GM21390 (cell line): ENCODE results near the gene CSE1L.
"Not testable (repeated sequence)": the region's sequence is repeated elsewhere in the genome, so short reads cannot be mapped to it uniquely, and the experiment has no call there.

ENCODE experiments used
- ATAC-seq: cut with Tn5 transposase; IDR thresholded peaks from one replicate; pipeline ENCODE4 v1.9.1; 2021; ENCODE audit not compliant: unreplicated experiment

The CSE1L gene, protein sequence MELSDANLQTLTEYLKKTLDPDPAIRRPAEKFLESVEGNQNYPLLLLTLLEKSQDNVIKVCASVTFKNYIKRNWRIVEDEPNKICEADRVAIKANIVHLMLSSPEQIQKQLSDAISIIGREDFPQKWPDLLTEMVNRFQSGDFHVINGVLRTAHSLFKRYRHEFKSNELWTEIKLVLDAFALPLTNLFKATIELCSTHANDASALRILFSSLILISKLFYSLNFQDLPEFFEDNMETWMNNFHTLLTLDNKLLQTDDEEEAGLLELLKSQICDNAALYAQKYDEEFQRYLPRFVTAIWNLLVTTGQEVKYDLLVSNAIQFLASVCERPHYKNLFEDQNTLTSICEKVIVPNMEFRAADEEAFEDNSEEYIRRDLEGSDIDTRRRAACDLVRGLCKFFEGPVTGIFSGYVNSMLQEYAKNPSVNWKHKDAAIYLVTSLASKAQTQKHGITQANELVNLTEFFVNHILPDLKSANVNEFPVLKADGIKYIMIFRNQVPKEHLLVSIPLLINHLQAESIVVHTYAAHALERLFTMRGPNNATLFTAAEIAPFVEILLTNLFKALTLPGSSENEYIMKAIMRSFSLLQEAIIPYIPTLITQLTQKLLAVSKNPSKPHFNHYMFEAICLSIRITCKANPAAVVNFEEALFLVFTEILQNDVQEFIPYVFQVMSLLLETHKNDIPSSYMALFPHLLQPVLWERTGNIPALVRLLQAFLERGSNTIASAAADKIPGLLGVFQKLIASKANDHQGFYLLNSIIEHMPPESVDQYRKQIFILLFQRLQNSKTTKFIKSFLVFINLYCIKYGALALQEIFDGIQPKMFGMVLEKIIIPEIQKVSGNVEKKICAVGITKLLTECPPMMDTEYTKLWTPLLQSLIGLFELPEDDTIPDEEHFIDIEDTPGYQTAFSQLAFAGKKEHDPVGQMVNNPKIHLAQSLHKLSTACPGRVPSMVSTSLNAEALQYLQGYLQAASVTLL

DNA sequence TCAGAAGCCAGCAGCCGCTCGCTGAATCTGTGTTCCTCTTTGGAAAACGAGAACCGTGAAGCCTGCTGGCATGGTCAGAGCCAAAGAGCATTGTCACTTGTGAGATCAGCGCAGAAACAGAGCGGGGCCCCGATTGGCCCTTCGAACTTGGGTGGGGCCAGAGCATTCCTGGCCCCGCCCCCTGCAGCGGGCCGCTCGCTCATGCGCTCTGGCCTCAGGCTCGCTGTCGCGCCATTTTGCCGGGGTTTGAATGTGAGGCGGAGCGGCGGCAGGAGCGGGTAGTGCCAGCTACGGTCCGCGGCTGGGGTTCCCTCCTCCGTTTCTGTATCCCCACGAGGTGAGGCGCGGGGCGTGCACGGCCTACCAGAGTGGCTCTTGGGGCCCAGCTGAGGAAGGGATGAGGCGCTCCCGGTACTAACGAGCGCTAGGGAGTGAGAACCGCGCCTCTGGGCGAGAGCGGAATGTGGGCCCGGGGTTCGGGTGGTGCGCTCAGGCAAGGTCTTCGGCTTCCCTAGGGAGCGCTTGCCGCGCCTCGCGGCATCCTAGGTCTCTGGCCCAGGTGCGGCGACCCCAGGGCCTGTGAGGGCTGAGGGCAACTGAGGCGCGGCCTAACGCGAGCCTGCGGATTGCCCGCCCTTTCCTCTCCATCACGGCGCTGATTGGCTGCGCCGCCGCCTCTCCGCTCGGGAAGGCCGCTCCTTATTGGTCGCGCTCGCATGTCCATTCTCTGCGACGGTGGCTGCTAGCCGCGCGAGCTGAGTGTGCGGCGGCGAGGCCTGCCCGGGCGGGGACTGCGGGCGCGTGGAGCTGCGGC, at the start of gene CSE1L:
TSS of gene CSE1L (plus strand) at position 226 of the 814 bp plus-strand sequence. CDS start 12,152 bp downstream, outside the sequence.
- ATAC-seq = peak; percentile 83

DNA sequence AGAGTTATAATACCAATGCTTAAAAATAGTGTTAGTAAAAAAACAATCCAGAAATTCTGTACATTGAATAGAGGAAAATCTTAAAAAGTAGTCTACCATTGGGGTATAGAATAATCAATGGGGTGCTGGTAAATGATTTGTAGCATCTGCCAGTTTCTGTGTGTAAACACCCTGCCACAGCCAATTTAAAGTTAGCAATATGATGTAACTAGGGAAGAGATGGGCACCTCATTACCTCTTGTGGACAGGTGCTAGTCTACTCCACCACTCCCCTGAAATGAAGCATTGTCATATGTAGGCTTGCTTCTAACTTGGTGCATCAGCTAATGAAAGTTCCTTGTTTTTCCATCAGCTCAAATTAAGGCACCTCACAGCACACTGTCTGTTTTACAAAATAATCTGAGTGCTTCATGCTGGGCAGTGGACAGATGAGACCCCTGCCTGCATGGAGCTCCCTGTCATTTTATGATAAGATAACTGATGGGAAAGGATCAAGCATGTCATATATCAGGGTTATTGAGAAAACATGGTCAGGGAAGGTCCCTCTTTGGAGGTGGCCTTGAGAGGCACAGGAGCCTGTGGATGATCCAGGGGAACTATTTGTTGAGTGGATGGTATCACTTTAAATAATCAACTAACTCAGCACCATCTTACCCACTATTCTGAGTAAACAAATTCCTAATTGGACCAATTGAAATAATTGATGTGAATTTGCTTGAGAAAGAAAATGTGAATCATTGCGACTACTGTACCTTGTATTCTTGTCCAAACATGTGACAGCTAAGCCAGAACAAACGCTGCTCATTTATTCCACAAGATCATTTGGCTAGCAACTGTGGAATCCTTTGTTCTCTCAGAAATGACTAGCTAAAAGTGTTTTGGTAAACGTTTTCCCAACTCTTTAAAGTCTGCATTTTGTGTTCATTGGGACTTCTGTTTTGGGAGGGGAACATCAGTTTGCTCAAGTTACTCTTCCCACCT, 45.9 kb upstream of the CSE1L start:
- no peak for ATAC-seq

DNA sequence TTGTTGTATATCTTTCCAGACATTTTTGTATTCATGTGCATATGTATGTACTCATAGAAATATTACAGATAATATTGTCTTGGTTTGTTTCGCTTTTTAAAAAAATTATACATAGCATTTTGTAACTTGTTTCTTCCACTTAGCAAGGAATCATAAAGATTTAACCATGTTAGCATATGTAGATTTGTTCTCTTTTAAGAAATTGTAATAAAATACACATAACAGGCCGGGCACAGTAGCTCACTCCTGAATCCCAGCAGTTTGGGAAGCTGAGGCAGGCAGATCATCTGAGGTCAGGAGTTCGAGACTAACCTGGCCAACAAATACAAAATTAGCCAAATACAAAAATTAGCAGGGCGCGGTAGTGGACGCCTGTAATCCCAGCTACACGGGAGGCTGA, 44.4 kb upstream of the CSE1L start:
- no peak for ATAC-seq

GRCh38 chr20:49006446-49006980, 39.6 kb upstream of the CSE1L start:
- no peak for ATAC-seq

DNA sequence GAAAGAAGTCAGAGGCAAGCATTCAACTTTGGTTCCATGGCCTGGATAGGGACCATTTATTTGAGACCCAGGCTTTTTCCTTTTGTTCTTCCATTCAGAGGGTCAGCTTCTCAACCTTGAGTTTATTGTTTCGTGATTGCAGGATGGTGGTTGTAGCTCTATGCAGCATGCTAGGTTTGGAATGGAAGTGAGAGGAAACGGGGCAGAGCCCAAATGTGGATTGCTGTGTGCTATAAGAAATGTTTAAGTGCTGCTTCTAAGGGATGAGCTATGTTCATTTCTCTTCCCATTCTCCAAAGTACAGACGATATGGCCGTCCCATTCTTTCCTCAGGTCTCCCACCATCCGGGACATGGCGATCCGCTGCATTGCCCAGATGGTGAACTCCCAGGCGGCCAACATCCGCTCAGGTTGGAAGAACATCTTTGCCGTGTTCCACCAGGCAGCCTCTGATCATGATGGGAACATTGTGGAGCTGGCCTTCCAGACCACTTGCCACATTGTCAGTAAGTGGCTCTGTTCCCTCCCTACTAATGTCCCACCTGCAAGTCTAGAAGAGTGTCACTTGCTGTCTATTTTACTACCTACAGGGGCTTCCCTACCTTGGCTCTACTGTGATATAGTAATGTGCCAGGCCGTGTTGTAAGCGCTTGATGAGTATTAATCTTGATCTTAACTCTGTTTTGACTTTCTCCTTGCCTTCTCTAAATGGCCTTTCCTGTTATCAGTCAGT, 36.0 kb upstream of the CSE1L start:
- ATAC-seq = no peak

DNA sequence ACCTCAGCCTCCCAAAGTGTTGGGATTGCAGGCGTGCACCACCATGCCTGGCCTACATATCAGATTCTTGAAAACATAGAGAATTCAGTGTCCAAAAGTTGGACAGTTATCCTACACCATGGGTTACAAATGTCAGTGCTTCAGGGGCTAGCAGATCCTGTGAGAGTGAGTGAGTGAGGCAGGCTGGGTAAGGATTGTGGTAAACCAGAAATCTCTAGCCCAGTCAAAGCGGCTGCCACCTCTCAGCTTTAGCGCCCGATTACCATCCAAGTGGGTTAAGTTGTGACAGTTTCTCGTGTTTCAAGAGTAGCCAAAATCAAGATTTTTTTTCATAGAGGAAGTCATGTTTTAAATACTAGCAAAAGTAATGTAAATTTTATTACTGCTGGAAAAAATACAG, 21.9 kb upstream of the CSE1L start:
- no peak for ATAC-seq

DNA sequence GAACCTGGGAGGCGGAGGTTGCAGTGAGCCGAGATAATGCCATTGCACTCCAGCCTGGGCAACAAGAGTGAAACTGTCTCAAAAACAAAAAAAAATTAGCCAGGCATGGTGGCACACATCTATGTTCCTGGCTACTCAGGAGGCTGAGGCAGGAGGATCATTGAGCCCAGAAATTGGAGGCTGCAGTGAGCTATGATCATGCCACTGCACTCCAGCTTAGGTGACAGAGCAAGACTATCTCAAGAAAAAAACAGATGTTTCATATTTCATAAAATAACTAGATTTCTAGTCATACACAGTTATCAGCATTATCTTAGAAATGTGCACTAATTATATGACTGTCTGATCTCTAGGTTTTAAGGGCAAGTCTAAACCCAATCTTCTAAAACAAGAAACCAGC, 17.9 kb upstream of the CSE1L start:
- ATAC-seq = not testable (repeated sequence)

- ATAC-seq = no peak
Observed at GRCh38 chr20:49028684-49029083, 17.4 kb upstream of the CSE1L start.

DNA sequence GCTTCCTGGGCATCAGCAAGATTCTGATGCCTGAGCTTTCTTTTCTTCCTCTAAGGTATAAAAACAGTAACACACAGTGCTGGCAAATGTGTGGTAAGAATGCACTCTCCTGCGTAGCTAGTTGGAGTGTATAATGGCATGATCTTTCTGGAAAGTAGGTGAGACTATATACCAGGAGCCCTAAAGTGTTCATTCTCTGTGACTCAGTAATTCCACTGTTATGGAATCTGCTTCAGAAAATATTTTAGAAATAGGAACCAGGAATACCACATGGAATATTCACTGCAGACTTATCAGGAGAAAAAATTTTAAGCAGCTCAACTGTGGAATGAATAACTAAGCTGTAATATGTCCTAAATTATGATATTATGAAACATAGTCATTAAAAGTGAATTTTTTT, 16.9 kb upstream of the CSE1L start:
- ATAC-seq = no peak

- no peak for ATAC-seq
Observed at GRCh38 chr20:49030954-49031619, 15.0 kb upstream of the CSE1L start.

DNA sequence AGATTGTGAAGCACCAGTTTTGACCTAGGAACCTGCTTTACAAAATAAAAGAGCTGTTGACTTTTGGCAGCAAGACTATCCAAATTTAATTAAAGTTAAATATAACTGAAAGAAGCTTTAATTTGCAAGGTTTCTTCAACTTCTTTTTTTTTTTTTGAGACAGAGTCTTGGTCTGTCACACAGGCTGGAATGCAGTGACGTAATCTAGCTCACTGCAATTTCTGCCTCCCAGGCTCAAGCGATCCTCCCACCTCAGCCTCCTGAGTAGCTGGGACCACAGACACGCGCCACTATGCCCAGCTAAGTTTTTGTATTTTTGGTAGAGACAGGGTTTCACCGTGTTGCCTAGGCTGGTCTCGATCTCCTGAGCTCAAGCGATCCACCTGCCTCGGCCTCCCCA, 13.7 kb upstream of the CSE1L start:
- ATAC-seq = no peak

DNA sequence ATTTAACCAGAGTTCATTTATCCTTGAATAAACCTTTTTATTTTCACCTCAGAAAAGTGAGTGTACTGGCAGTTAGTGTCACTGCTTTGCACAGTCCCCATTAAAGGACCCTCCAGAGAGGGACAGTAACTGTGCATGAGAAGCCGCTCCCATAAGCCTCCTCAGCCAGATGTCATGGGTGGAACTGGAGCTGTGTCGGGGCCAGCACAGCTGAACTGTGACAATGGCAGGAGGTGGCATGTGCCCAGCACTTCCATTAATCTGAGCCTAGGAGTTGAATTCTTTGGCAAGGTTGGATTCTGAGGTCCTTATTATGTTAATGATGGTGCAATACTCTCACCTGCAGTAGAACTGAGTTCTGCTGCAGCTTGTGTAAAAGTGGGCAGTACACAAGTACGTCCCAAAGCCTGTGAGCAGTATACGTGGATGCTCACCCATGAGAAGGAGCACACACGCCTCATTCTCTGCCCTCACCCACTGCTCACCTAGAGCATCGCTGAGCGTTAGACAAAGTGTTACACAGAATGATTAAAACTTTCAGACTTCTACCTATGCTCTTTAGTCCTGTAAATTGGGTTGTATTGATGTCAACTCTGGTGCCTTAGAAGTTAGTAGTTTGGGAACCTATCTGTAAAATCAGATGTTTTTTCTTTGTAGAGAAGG, 11.9 kb upstream of the CSE1L start:
- ATAC-seq = no peak

GRCh38 chr20:49037962-49038387, 8.1 kb upstream of the CSE1L start:
- ATAC-seq = no peak

- no peak for ATAC-seq
Observed at GRCh38 chr20:49039854-49040253, 6.3 kb upstream of the CSE1L start.

DNA sequence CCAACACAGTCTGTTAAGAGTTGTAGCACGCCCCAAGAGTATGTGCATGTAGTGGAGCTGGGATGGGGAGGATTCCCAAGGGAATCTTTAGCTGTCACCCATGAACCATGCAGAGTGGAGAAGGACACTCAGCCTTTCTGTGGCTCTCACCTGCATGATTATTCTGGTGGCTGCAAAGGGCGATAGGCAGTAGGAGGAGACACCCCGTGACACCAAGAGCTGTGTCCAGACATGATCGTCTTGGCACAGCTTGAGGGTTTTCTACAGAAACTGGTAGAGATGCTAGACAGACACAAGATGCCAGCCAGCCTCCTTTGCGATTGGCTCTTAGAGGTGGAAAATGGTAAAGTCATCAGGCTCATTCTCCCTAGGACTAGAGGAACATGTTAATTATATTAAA, 3.1 kb upstream of the CSE1L start:
- ATAC-seq = no peak

GRCh38 chr20:49045440-49046086, 549 bp upstream of the CSE1L start:
- no peak for ATAC-seq

DNA sequence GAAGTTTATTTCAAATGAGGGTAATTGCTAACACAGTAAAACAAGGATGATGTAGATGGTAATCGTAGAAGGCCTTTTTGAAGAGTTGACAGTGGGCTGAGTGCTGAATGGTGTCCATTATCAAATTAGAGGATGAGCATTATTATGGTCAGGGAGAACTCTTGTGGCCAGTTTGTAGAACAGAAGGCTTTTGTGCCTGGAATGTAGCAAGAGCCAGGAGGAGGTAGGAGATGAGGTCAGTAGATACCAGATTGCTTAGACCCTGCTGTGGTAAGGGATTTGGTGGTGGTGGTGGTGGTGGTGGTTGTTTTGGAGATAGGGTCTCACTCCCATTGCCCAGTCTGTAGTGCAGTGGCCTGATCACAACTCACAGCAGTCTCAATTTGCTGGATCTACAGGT, 6.2 kb downstream of the CSE1L start:
- ATAC-seq = no peak
